GM18951 (cell line): ENCODE results near the gene COPB2.

Experiments
- POLR2A ChIP-seq: IDR thresholded peaks from 4 replicates; pipeline ENCODE4 v1.6.1; 2011; ENCODE audit warnings: mild to moderate bottlenecking; ENCODE audit not compliant: insufficient read length, insufficient read depth; ENCODE audit errors: extremely low read depth
- in situ Hi-C: fragments of 300-500 bp; cut with MboI; formaldehyde crosslinking; loops from one replicate; pipeline ENCODE4 v1.12.0; 2022; ENCODE audit warnings: low sequenced_read_pairs, mixed read lengths, inconsistent platforms; ENCODE audit not compliant: unreplicated experiment

The COPB2 gene

GRCh38 chr3:139318431-139318816 lies 71.0 kb downstream of the COPB2 start:
- in situ Hi-C loops: loop anchor here (25.0 kb wide), 1 partner anchor 206 kb away; no protein-coding TSS in a partner anchor
- no peak for TF ChIP-seq POLR2A

GRCh38 chr3:139317660-139318430 lies 71.6 kb downstream of the COPB2 start:
- TF ChIP-seq POLR2A: no peak
- in situ Hi-C loops: loop anchor here (25.0 kb wide), 1 partner anchor 206 kb away; no protein-coding TSS in a partner anchor

GRCh38 chr3:139317215-139317614 lies 72.2 kb downstream of the COPB2 start:
- TF ChIP-seq POLR2A: no peak
- in situ Hi-C loops: loop anchor here (25.0 kb wide), 1 partner anchor 205 kb away; no protein-coding TSS in a partner anchor

GRCh38 chr3:139313921-139314320 lies 75.5 kb downstream of the COPB2 start:
- in situ Hi-C loops: loop anchor here (25.0 kb wide), 1 partner anchor 202 kb away; no protein-coding TSS in a partner anchor
- TF ChIP-seq POLR2A: no peak

- TF ChIP-seq POLR2A: no peak
- in situ Hi-C loops: loop anchor here (25.0 kb wide), 1 partner anchor 201 kb away; no protein-coding TSS in a partner anchor
Observed at GRCh38 chr3:139312959-139313358, 76.5 kb downstream of the COPB2 start.

- TF ChIP-seq POLR2A: no peak
- in situ Hi-C loops: loop anchor here (25.0 kb wide), 1 partner anchor 200 kb away; no protein-coding TSS in a partner anchor
Observed at GRCh38 chr3:139312416-139312815, 77.0 kb downstream of the COPB2 start.

- in situ Hi-C loops: loop anchor here (25.0 kb wide), 1 partner anchor 199 kb away; no protein-coding TSS in a partner anchor
- TF ChIP-seq POLR2A: no peak
Observed at GRCh38 chr3:139311557-139311956, 77.9 kb downstream of the COPB2 start.

- in situ Hi-C loops: loop anchor here (25.0 kb wide), 1 partner anchor 198 kb away; no protein-coding TSS in a partner anchor
- no peak for TF ChIP-seq POLR2A
Observed at GRCh38 chr3:139310474-139310933, 78.9 kb downstream of the COPB2 start.

- no peak for TF ChIP-seq POLR2A
- in situ Hi-C loops: loop anchor here (25.0 kb wide), 1 partner anchor 198 kb away; no protein-coding TSS in a partner anchor
Observed at GRCh38 chr3:139309880-139310279, 79.6 kb downstream of the COPB2 start.

GRCh38 chr3:139309061-139309591 lies 80.3 kb downstream of the COPB2 start:
- TF ChIP-seq POLR2A: no peak
- in situ Hi-C loops: loop anchor here (25.0 kb wide), 1 partner anchor 197 kb away; no protein-coding TSS in a partner anchor

GRCh38 chr3:139308560-139308959 lies 80.9 kb downstream of the COPB2 start:
- TF ChIP-seq POLR2A: no peak
- in situ Hi-C loops: loop anchor here (25.0 kb wide), 1 partner anchor 196 kb away; no protein-coding TSS in a partner anchor

GRCh38 chr3:139307601-139308555 lies 81.6 kb downstream of the COPB2 start:
- no peak for TF ChIP-seq POLR2A
- in situ Hi-C loops: loop anchor here (25.0 kb wide), 1 partner anchor 196 kb away; no protein-coding TSS in a partner anchor
